ENCODE measurements around the gene SYMPK.

SYMPK gene

DNA sequence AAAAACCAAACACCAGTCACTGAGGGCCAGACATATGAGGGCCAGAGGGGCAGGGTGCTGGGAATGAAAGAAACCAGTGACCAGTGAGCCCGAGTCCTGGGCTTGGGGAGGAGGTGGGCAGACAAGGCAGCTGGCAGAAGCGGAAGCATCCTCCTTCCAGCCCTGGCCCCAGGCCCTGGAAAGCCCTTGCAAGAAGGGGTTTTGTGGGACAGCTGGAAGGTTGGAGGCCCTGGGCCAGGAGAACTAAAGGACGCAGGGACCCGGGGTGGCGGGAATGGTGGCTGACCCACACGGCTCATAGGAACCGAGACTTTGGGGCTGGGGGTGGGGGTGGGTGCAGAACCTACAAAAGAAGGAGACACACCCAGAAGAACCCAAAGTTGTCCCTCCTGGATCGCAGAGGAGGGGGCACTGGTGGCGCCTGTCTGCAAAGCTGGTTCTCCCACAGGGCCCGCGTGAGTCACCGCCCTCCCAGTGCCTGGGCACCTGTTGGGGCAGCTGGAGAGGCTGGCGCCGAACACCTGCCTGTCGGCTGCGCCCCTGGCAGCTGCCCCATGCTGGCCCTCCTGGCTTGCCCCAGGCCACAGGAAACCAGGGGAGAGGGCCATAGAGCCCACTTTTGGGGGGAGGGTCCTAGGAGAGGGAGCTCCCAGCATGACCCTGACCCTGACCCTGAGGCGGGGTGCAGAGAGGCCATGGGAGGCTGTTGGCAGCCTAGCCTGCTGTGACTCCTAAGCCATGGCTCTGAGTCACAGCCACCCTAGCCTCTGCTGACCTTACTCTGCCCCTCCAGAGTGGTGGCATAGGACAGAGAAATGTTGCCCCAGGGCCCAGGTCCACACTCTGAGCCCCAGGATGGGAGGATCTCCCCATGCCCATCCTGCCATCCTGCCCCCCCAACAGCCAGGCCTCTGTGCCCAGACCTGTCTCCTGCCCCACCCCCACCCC lies 81.5 kb downstream of the SYMPK start:
- no peak for DNase-seq (ENCODE audit: low read depth)

GRCh38 chr19:45780448-45781213 lies 82.3 kb downstream of the SYMPK start:
- no peak for DNase-seq (ENCODE audit: low read depth)

GRCh38 chr19:45780146-45780447 lies 82.8 kb downstream of the SYMPK start:
- no peak for DNase-seq (ENCODE audit: low read depth)

- DNase-seq (ENCODE audit: low read depth), result peak; percentile 64
These were observed 83.5 kb downstream of the SYMPK start for GRCh38 chr19:45779231-45780145.

GRCh38 chr19:45778010-45778661 lies 84.8 kb downstream of the SYMPK start:
- DNase-seq (ENCODE audit: low read depth), result no peak

DNA sequence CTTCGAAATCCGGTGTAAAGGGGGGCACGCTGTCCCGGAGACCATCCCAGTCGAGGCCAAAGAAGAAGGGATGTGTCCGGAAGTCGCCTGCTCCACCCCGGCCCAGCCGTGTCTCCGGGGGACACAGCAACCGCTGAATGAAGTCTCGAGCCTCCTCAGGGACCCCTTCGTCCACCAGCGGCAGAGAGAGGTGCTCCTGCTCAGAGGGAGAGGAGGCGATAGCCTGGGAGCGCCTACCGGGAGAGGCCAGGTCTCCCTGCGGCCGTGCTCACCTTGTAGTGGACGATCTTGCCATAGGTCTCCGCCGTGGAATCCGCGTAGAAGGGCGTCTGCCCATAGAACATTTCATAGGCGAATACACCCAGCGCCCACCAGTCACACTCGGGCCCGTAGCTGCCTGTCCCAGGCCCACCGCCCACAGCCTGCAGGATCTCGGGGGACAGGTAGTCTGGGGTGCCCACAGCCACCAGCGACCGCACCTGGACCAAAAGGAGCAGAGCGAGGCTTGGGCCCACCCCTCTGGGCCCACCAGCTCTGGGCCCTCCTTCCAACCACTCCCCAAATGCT lies 85.5 kb downstream of the SYMPK start:
- no peak for DNase-seq (ENCODE audit: low read depth)

DNA sequence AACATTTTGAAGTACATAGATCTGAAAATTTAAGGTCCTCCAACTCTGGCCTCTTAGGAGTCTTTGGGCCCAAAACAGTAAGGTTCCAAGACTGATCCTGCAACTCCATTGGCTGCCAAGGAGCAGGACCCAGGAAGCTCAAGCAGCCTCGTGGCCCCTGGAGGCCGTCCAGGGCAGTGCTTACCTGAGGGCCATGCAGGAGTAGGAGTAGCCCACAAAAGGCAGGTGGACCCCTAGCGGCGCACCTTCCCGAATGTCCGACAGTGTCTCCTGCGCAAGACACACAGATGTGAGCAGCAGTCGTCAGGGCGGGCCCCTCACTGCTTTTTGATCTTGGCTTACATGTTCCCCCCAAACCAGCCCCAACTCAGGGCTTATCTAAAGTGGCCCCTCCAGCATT lies 88.2 kb downstream of the SYMPK start:
- DNase-seq (ENCODE audit: low read depth), result no peak

- no peak for DNase-seq (ENCODE audit: low read depth)
These were observed 89.6 kb downstream of the SYMPK start for GRCh38 chr19:45773384-45773783.

GRCh38 chr19:45772912-45773311 lies 90.0 kb downstream of the SYMPK start:
- DNase-seq (ENCODE audit: low read depth), result no peak

GRCh38 chr19:45772130-45772840 lies 90.7 kb downstream of the SYMPK start:
- no peak for DNase-seq (ENCODE audit: low read depth)

DNA sequence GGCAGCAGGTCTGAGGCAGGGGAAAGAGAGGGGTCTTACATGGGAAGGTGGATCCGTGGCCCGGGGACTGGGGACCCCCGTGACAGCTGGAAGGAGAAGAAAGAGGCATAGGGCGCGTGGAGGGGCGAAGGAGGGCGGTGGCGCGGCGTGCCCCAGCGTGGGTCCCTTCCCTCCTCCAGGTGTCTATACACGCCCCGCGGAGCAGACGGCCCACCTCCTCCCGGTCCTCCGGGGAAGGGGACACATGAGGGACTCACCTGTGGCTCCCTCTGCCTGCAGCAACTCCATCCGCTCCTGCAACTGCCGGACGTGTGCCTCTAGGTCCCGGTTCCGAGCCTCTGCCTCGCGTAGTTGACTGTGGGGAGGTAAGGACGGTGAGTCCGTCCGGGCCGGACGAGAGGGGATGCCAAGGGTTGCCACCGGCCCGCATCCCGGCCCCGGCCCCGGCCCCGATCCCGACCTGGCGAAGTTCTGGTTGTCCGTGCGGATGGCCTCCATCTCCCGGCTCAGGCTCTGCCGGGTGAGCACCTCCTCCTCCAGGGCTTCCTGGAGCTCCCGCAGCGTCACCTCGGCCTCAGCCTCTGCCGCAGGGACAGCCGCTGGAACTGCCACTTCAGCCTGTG lies 91.5 kb downstream of the SYMPK start:
- DNase-seq (ENCODE audit: low read depth), result no peak

DNA sequence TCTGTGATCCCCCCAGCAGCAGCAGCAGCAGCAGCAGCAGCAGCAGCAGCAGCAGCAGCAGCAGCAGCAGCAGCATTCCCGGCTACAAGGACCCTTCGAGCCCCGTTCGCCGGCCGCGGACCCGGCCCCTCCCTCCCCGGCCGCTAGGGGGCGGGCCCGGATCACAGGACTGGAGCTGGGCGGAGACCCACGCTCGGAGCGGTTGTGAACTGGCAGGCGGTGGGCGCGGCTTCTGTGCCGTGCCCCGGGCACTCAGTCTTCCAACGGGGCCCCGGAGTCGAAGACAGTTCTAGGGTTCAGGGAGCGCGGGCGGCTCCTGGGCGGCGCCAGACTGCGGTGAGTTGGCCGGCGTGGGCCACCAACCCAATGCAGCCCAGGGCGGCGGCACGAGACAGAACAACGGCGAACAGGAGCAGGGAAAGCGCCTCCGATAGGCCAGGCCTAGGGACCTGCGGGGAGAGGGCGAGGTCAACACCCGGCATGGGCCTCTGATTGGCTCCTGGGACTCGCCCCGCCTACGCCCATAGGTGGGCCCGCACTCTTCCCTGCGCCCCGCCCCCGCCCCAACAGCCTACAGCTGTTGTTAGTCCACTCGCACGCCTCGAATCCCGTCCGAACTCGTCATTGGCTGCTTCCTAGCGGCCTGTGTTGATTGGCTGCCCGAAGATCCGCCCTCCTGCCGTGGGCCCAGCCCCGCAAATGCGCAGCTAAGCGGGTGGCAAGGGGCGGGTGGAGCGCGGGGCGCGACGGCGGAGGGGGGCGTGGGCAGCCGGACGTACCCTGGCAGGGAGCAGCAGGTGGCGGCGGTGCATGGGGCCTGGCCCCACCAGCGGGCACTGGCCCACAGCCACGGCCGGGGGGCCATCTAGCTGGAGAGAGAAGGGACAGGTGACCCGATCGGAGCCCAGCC lies 92.5 kb downstream of the SYMPK start:
- peak; percentile 99 for DNase-seq (ENCODE audit: low read depth)

GRCh38 chr19:45769821-45770191 lies 93.1 kb downstream of the SYMPK start:
- peak; percentile 54 for DNase-seq (ENCODE audit: low read depth)

- peak; percentile 97 for DNase-seq (ENCODE audit: low read depth)
These were observed 93.8 kb downstream of the SYMPK start, which contains the start of gene SIX5 for GRCh38 chr19:45768984-45769782. SIX5 (minus strand) TSS chr19:45769252; CDS start chr19:45768844, 408 bp downstream.

DNA sequence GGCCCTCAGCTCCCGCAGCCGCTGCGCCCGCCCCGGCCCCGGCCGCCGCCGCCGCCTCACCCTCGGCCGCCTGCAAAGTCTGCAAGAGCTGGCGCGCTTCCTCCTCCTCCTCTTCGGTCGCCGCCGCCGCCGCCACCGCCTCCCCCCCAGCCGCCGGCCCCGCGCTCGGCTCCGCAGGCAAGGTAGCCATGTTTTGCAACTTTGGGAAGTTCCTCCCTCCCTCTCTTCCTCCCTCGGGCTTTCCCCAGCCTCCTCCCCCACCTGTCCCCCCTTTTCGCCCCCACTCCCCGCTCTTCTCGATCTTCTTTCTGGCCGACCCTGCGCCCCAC lies 94.3 kb downstream of the SYMPK start:
- peak; percentile 63 for DNase-seq (ENCODE audit: low read depth)

DNA sequence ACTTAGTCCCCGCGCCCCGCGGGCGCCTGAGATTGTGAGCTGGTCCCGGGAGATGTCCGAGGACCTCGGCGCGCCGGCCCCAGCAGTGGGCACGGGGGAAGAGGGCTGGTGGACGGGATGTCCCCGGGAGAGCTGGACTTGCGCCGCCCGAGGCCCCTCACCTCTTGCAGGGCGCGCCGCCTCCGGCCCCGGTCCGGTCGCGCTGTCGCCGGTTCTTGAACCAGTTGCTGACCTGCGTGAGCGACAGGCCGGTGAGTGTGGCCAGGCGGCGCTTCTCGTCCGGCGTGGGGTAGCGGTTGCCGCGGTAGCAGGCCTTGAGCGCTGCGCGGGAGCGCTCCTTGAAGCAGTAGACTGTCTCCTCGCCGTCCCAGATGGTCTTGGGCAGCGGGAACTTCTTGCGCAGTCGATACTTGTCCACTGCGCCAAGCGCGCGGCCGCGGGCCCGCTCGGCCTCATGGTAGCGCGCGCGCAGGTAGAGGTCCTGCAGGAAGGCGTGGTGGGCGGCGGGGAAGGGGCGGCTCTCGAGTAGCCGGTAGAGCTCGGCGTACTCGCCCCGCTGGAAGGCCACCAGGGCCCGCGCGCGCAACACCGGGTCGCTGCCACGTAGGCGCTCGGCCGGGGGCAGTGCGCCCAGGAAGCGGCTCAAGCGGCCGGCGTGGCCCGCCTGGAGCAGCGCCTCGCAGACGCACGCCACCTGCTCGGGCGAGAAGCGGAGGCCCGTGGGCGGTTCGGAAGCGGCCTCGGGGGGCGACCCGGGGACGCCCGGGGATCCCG lies 94.9 kb downstream of the SYMPK start:
- peak; percentile 86 for DNase-seq (ENCODE audit: low read depth)

DNA sequence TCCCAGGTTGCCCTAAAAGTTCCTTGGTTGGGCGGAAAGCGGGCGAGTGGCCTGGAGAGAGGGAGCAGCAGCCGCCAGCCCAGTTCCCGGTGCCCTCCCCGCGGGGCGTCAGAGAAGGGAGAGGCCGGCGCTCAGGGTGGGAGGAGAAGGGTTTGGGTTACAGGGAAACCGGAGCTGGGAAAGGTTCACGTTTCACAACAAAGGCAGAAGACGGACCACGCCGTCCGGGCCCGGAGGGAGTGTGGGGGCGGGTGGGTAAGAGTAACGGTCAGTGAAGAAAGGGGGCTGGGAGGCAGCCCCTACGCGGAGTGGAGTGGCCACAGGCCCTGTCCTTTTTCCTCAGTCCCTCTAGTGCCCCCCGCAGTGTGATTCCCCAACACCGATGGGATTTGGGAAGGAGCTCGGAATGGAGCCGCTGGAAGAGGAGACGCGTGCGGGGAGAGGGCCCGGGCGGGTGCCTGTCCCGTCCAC lies 95.5 kb downstream of the SYMPK start:
- DNase-seq (ENCODE audit: low read depth), result peak; percentile 92

Data from iris pigment epithelial cell (primary cell).